GM19035 (cell line): Measurements from ENCODE around the gene BLOC1S5.

Experiments
- ATAC-seq: cut with Tn5 transposase; IDR thresholded peaks from one replicate; pipeline ENCODE4 v1.9.1; 2021; ENCODE audit not compliant: unreplicated experiment

Gene BLOC1S5, protein sequence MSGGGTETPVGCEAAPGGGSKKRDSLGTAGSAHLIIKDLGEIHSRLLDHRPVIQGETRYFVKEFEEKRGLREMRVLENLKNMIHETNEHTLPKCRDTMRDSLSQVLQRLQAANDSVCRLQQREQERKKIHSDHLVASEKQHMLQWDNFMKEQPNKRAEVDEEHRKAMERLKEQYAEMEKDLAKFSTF

DNA sequence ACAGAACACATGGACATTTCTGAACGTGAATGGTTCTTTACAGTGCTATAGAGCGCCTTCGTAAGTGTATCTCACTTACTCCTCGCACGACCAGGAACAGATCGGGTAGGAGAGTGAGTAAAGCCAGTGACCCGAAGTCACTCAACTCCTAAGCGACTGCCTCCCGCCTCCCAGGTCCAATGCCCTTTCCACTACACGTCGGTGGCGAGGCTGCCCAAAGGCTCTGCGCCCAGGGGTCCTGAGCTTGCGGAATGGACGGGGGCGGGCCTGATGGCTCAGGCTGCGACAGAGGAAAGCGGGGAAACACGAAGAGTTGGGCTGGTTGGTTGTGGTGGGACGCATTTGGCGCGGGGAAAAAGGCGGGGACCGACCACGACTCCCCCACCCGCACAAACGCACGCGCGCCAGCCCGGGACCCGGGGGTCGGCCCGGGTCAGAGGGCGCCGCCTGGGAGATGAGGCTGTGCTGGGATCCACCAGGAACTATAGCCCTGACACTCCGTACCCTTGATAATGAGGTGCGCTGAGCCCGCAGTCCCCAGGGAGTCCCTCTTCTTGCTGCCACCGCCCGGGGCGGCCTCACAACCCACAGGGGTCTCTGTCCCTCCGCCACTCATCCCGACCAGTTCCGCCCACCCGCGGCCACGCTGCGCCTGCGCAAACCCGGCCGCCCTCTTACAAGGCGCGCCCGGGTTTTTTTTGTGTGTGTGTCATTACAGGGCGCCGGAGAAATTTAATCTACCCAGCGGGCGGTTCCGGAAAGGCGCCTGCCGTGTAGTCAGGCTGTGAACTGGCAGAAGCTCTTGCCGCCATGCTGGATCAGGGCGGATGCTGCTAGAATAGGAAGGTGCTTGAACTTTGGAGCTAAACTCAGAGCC is at the start of gene BLOC1S5:
Gene BLOC1S5 (minus strand): TSS at position 629 of the 877 bp plus-strand sequence. CDS start 13 bp downstream, at position 616.
- peak; percentile 85 for ATAC-seq

DNA sequence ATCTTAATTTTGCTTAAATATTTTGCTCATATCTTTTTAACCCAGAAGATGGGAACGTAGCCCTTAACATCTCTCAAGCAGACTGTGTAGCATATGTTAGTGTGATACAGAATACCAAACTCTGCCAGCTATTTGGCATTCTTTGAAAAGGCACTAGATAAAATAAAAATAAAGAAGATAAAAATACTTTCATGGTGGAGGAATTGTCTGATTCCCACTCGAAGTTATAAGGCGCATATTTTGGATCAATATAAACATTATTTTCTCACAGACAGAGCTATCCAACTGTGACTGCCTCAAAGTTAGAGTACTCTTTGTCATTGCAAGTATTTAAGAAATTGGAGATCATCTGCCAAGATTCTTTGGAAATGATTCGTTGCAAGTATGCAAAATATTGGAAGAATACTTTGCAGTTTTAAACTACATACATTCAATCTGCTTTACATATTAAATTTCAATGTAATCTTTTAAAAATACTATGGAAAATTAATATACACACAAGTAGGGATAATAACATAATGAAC is 49.0 kb upstream of the BLOC1S5 start:
- no peak for ATAC-seq

DNA sequence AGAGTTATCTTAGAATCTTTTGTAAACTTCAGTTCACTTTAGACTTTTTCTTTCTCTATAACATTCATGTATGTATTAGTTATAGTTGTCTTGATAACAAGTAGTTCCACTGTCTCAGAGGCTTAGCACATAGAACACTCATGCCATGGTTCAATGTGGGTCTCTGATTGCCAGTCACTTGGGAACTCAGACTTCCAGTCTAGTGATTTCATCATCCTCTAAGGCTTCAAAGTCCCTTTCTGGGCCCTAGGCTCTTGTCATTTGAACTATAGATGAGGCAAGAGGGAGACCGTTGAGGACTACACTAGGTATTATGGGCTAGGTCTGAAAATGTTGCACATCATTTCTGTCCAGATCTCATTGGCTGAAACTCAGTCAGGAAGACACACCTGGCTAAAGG is 46.5 kb upstream of the BLOC1S5 start:
- no peak for ATAC-seq

DNA sequence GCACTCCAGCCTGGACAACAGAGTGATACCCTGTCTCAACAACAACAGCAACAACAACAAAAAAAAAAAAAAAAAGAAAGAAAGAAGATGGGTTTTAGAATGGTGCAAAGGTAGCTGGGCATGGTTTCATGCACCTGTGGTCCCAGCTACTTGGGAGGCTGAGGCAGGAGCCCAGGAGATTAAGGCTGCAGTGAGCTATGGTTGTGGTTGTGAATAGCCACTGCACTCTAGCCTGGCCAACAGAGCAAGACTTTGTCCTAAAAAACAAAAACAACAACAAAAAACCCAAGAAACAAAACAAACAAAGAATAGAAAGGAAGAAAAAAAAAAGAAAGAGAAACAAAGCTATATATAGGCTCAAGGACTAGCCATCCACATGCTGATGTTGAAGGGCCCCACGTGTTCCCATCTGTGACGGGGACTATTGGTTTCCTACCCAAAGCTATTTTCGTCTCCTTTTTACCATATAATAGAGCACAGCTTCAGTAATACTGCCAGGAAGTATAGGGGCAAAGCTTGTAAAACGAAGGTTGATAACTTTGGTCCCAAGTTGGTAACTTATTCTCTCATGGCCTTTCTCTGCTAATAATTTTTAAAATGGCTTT is 46.0 kb upstream of the BLOC1S5 start:
- ATAC-seq = peak; percentile 52

DNA sequence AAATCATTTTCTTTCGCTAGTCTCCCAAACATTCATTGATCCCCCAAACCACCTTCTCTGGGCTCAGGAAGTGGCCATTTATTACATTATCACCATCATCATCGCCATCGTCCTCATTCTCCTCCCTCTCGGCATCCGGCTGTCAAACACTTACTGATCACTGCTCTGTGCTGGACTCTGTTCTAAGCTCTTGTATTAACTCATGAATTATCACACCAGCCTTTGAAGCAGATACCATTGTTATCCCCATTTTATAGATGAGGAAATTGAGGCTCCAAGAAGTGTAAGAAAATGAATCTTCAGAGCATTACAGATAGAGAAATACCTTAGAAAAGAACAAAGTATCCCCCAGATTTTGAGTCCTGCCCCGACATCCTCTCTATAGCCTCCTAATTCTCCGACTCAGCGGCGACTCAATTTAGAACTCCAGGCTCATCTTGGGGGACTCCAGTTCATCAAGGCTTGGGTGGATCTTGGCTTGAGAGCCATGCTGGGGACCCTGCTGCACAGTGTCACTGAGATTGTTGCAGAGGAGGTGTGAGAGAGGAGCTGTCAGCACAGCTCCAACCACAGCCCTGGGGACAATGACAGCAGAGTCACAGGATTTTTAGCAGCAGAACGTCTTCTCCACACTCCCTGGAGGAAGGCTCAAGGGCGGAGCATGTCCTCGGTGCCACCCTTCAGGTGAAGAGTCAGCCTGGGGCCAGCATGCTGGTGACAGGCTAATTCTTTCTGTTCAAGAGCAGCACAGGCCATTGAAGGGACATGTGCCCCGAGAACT is 44.8 kb upstream of the BLOC1S5 start:
- no peak for ATAC-seq

DNA sequence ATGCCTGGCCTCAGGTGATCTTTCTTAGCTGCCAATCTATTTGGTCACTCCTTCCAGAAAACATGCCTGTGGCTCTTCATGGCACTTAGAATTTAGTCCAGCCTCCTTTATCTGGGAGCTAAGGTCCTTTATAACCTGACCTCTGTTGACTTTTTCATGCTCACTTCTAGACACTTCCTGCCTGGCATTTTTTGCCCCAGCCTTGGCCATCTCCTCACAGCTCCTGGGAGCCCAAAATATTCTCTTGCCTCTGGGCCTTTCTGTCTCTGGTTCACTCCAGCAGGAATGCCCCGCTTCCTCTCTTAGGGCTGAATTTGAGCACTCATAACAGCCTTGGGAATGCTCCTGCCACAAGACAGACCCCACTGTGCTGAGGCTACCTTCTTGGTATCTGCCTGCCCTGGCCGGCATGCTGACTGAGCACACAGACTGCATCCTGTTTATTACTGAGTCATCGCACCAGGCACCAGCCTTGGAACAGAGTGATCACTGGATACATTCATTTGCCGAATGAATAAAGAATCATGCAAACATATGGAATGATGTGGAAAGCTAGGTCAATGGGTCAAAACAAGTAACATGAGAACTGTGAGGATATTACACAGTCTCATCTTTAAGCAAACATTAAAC is 44.0 kb upstream of the BLOC1S5 start:
- ATAC-seq = no peak

DNA sequence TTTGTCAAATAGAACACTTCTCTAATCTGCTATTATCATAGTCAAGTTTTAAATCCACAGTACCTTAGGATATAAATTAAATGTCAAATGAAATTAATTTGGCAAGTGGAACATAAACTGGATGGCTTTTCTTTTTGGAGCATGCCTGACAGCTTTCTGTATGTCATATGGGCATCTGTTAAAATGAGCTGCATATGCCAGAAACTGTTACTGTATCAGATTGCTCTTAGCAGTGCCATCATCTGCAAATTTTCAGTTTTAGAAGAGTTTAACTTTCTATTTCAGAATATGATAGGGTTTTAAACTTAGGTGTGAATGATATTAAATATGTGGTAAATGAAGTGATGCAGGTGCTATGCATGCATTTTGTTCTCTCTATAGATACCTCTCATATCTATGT is 41.6 kb upstream of the BLOC1S5 start:
- ATAC-seq = no peak

DNA sequence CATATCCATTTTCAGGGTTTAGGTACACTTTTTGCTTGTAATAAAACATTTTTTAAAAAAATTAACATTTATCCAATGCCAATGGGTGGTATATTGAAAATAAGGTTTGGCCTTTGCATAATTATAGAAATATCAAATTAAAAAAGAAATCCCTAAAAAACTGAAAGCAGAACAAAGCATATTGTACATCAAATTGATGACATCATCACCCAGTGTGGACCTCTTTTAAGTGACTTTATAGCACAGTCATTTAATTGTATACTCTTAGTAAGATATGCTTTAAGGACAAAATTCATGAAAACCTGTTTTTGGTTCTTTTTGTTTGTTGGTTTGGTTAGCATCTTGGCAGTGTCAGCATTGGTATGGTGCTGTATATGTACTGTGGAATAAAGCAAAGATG is 39.5 kb upstream of the BLOC1S5 start:
- ATAC-seq = no peak

DNA sequence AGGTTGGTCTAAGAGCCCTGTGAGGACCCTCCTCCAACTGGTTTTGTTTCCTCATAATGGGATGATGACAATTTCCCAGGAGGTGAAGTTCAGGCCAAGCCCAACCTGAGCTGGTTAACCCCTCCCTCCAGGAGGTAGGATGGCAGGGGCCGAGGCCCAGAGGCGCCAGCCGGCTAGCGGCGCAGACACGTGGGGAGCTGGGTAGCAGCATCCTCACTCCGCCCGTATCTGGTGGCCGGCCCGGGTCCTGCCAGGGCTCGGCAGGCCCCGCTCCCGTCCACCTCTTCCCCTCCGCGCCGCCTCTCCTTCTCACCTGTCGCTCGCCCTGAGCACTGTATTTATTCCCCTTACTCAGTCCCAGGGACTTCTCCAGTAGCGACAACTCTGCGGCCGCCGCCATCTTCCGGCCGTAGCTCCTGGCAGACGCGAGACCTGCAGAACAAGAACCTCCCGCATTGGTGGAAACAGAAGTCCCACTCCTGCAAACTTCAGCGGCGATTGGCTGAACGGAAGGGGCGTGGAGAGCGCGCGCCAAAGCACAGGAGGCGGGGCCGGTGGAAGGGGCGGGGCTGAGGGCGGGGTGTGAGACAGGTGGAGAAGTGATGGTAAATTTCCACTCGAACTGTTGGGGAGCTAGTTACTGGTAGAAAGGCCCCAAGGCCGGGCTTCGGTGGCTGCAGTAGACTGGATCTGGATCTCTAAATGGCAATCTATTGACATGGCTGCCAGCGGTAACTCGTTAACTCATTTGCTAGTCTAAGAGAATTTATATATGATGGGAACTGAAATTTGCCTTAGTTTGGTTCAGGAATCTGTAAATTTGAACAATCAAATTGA is 38.2 kb upstream of the BLOC1S5 start, which contains the start of gene EEF1E1:
Gene EEF1E1 (minus strand): TSS at position 427 of the 837 bp plus-strand sequence. CDS start 27 bp downstream, at position 400.
- peak; percentile 100 for ATAC-seq

DNA sequence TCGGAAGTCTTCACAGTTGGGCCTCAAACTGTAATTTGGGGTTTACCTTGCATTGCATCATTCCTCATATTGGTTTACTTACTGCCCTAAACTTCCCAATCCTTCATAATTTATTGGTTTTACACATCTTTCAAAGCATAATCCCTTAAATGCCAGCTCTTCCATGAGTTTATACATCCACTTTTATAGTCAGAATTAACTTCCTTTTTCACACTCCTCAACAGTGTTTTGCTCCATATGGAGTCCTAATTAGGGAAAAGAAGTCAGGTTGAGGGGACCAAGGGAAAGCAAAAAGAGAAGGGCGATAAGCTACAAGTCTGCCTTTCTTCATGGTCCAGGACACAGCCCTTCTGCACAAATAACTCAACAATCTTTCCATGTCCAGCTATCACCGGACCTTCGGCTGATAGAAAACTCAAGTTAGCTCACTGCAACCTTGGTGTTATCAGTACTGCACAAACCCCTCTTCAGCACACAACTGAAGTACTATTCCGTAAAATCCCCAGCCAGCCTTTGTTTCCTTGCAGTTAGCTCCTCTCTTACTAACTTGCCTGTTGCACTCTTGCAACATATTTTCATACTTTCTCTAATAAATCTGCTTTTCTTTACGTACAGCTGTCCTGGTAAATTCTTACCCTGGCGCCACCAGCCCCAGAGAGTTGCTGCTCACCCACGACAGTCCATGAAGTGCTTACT is 36.1 kb upstream of the BLOC1S5 start:
- ATAC-seq = no peak

DNA sequence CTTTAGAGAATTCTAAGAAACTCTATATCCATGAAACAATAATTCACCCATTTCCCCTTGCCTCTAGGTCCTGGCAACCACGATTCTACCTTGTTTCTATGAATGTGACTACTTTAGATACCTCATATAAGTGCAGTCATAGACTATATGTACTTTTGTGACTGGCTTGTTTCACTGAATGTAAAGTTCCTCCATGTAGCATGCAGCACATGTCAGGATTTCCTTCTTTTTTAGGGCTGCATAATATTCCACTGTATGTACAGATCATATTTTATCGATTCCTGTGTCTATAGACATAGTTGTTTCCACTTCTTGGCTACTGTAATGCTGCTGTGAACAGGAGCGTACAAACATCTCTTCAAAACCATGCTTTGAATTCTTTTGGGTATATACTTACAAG is 26.5 kb upstream of the BLOC1S5 start:
- ATAC-seq = no peak

DNA sequence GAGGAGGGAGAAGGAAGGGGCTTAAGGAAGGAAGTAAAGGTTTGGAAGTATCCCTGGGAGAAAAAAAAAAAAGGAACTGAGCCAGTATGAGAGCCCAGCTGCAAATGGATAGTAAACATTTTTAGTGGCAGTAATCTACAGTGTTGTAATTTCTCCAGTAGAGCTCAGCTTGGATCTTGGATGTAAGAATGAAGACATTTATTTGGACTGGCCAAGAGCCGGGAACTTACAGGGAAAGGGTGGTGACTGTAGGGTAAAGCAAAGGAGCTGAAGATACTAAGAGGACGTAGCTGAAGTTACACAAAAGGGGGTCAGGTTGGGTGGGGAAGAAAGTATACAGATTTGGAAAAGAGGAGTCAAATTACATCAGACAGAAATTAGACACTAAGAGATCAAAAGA is 24.7 kb upstream of the BLOC1S5 start:
- no peak for ATAC-seq

DNA sequence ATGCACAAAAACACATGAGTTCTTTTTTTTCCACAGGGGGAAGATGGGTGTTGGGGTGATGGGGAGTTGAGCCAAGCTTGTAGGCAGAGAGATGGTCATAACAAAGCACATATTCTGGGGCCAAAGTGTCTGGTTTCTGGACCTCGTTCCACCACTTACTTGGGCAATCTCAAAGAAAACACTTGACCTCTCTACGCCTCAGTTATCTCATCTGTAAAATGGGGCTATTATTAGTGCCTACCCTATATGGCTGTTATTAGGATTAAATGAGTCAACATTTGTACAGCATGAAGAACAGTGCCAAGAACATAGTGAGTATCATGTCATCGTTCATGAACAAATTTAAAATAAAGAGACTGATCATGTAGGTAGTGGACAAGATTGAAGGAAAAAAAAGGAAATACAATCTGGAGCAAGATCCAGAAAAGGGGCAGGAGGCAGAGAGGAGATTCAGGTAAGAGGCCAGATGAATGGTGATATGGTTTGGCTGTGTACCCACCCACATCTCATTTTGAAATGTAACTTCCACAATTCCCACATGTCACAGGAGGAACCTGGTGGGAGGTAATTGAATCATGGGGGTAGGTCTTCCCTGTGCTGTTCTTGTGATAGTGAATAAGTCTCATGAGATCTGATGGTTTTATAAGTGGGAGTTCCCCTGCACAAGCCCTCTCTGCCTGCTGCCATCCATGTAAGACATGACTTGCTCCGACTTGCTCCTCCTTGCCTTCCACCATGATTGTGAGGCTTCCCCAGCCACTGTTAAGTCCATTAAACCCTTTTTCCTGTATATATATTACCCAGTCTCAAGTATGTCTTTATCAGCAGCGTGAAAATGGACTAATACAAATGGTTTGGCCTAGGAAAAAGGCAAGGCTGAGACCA is 23.9 kb upstream of the BLOC1S5 start:
- no peak for ATAC-seq

DNA sequence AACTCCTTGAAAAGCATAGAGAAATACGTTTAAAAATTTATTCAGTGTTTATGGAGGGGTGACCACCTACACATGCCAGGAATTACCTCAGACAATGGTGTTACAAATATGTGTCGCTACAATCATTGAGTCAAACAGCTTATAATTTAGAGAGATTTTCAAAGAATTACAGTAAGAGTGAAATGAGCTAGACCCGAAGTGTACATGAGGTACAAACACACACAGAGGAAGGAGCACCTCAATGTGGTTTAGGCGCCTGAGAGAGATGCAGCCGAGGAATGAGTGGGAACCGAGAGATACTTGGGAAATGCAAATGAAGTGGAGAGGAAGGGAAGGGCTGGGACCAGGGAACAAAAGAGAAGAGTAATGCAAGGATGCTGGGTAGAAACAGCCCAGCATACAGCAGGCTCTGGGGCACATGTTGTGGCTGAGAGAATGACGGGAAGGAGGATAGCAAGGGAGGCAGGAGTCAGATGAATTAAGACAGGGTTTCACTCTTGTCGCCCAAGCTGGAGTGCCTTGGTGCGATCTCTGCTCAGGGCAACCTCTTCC is 22.6 kb upstream of the BLOC1S5 start:
- ATAC-seq = no peak

DNA sequence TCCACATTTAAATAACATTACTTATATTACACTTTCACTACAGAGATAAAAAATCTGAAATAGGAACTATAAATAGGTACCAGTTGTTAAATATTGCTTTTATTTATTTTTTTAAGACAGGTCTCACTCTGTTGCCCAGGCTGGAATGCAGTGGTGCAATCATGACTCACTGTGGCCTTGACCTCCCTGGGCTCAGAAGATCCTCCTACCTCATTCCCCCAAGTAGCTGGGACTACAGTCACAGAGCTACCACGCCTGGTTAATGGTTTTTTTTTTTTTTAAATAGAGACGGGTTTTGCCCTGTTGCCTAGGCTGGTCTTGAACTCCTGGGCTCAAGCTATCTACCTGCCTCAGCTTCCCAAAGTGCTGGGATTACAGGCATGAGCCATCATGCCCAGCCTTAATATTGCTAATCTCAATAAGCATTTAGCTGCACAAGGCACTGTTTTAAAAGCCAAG is 20.9 kb upstream of the BLOC1S5 start:
- no peak for ATAC-seq

DNA sequence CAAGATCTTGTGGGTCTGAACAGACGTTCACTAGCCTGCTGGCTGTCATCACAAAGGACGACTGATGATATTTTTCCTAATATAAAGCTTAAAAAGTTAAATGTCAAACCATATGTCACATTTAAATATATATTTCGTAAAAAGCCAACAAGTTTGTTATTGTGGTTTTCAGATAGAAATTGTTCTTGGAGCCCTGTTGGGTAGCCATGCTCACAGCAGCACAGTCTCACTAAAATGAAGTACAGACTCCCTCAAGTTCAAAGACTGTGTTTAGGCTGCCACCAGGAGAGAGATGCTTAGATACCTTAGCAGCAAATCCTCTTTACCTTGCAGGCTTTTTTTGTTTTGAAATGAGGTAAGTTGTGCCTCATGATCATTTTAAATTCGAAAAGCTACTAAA is 20.4 kb upstream of the BLOC1S5 start:
- ATAC-seq = no peak
